ENCODE data around the gene ATG5.

ATG5 gene

DNA sequence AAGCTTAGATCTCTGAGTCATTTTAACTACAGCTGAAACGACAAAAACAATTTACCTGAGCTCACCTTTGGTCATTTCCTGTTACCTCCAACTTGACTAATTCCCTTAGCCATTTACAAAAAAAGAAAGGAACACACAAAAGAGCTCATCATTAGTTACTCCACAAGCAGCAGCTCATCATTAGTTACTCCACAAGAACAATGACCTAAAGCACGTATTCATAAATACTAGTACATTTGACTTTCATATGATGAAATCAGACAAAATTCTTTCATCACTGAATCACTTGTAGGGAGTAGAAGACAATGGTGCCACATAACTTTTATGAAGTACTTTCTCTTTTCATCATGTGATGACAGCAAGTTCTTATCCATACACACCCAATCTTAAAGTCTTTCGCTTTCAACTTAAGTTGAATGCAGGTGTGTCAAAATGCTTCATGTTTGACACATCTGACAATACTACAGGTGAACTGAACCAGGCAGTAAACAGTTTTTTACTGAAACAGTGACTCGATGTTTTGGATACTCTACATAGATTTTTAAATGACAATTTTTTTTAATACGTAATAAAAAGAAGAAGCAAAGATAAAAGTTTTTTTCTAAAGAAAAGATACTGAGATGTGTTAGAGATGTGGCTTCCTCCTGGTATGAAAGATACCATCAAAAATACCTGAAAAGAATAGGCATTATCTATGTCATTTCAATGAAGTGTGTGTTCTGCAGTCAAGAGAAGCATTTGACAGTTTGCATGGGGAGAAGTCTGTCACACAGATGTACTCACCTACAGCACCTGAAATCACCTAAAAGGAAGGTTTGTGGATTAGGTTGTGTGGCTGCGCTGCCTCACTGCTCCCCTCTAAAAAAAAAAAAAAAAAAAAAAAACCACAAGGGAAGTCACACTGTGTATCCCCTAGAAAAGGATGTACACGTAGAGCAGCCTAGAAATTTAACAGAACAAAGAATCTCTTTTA is 130.3 kb downstream of the ATG5 start:
- DNase-seq (ENCODE audit: low read depth) = peak; percentile 76
- H3K4me3 ChIP-seq (ENCODE audit: control insufficient read depth, low read depth, low read length) = no peak overlapping the region

DNA sequence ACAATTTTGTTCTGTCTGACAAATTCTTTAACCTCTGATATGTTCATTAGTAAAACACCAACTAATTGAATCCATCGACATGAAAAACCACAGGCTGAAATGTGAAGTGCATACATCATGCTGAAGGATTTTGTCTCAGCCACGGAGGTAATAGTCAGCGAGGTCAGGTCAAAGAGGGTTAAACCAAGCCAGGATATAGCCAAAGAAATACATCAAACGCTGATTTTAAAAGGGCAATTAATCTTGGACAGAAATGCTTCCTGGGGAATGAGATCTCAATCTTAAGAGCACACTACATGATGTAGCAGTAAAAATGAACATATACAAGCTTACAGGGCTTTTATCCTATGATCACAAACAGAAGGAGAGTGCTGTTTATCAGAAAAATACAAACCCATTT is 132.7 kb downstream of the ATG5 start:
- DNase-seq (ENCODE audit: low read depth) = peak; percentile 73
- TF ChIP-seq, protein P1, sequence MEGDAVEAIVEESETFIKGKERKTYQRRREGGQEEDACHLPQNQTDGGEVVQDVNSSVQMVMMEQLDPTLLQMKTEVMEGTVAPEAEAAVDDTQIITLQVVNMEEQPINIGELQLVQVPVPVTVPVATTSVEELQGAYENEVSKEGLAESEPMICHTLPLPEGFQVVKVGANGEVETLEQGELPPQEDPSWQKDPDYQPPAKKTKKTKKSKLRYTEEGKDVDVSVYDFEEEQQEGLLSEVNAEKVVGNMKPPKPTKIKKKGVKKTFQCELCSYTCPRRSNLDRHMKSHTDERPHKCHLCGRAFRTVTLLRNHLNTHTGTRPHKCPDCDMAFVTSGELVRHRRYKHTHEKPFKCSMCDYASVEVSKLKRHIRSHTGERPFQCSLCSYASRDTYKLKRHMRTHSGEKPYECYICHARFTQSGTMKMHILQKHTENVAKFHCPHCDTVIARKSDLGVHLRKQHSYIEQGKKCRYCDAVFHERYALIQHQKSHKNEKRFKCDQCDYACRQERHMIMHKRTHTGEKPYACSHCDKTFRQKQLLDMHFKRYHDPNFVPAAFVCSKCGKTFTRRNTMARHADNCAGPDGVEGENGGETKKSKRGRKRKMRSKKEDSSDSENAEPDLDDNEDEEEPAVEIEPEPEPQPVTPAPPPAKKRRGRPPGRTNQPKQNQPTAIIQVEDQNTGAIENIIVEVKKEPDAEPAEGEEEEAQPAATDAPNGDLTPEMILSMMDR (conservative IDR thresholded peaks at IDR 0.05; ENCODE audit: control insufficient read depth, insufficient read depth, low read depth, low read length) = no peak
- H3K4me3 ChIP-seq (ENCODE audit: control insufficient read depth, low read depth, low read length) = no peak overlapping the region

More for the DNA sequence above, 130.3 kb downstream of the ATG5 start:
- TF ChIP-seq, protein P1 (conservative IDR thresholded peaks at IDR 0.05; ENCODE audit: control insufficient read depth, insufficient read depth, low read depth, low read length) = no peak

DNA sequence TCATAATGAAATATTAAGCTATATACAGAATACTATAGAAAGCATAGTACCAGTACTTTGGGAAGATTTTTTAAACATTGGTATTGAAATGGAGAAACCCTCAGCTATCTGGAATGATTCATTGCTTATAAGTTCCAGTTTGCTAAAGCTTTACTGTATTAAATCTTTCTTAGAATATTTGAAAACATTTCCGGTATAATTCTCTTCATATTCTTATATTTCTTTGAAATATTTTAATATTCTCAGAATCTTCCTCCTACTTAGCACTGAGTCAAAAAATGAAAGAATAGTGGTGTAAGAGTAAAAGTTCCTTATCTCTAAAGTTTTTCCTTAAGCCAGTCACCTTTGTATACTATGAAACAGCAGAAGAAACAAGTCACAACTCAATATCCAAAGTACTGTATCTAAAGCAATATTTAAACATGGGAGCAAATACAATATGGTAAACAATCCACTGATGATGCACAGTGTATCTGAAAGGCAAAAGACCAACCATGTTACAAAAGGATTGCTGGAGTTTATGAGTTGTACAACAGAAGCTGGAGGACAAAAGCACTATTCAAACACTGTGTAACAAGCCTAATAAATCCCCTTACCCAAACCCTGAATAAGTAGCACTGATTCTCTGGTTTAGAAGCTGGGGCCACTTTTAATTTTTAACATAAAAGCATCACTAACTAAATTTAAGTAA is 137.3 kb downstream of the ATG5 start:
- DNase-seq (ENCODE audit: low read depth) = no peak
- no peak overlapping the region for H3K4me3 ChIP-seq (ENCODE audit: control insufficient read depth, low read depth, low read length)
- TF ChIP-seq, protein P1 (conservative IDR thresholded peaks at IDR 0.05; ENCODE audit: control insufficient read depth, insufficient read depth, low read depth, low read length) = no peak

- no peak overlapping the region for H3K4me3 ChIP-seq (ENCODE audit: control insufficient read depth, low read depth, low read length)
- TF ChIP-seq, protein P1 (conservative IDR thresholded peaks at IDR 0.05; ENCODE audit: control insufficient read depth, insufficient read depth, low read depth, low read length) = no peak
- no peak for DNase-seq (ENCODE audit: low read depth)
Measured at GRCh38 chr6:106187424-106187982, 138.1 kb downstream of the ATG5 start.

DNA sequence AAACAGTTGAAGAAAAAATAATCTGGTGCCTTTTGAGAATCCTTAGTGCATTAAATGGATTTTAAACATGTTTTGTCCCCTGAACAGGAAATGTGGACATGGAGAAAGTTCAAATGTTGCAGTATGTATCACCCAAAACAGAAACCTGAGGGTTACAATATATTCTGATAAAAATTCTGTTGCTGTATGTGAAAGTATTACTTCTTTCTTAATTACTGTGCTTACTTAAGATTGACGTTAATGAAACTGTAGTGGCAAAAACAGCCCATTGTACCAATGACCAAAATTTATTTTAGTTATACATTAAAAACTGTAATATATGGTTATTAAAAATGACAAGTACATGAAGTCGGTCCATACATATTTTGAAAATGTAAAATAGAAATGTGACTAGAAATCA is 138.8 kb downstream of the ATG5 start:
- TF ChIP-seq, protein P1 (conservative IDR thresholded peaks at IDR 0.05; ENCODE audit: control insufficient read depth, insufficient read depth, low read depth, low read length) = no peak
- DNase-seq (ENCODE audit: low read depth) = no peak
- no peak overlapping the region for H3K4me3 ChIP-seq (ENCODE audit: control insufficient read depth, low read depth, low read length)

- TF ChIP-seq, protein P1 (conservative IDR thresholded peaks at IDR 0.05; ENCODE audit: control insufficient read depth, insufficient read depth, low read depth, low read length) = no peak
- no peak overlapping the region for H3K4me3 ChIP-seq (ENCODE audit: control insufficient read depth, low read depth, low read length)
- no peak for DNase-seq (ENCODE audit: low read depth)
Measured at GRCh38 chr6:106186172-106186571, 139.4 kb downstream of the ATG5 start.

All from fibroblast of mammary gland (primary cell).